ENCODE measurements around the gene GRM2.
"Not testable (repeated sequence)": the region's sequence is repeated elsewhere in the genome, so short reads cannot be mapped to it uniquely, and the experiment has no call there.

GRM2 gene

DNA sequence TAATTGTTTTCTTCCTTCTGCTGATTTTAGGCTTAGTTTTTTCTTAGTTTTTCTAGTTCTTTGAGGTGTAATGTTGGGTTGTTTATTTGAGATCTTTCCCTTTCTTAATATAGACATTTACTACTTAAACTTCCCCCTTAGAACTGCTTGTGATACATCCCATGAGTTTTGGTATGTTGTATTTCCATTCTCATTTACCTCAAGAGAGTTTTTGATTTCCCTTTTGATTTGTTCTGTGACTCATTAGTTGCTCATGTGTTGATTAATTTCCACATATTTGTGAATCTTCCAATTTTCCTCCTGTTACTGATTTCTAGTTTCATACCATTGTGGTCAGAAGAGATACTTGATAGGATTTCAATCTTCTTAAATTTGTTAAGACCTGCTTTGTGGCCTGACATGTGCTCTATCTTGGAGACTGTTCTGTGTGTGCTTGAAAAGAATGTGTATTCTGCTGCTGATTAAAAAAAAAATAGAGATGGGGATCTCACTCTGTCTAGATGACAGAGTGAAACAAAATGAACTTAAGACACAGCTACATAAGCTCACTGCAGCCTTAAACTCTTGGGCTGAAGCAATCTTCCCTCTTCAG is 22.3 kb downstream of the GRM2 start:
- no peak for DNase-seq

- DNase-seq: no peak
Observed at GRCh38 chr3:51733859-51734571, 27.1 kb downstream of the GRM2 start.

DNA sequence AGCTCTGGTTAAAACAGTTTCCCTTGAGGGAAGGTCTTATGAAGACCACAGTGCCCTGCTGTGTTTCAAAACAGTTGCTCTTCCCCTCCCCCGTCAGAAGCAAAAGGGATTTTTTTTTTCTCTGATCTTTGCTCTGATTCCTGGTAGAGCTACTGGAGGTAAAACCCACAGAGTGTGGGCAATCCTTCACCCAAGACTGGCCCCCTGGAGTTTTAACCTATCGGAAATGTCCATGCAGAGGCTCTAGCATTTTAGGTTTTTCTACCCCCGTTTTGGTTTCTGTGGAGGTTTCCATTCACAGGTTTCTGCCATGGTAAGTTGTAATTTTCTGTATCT is 27.7 kb downstream of the GRM2 start:
- DNase-seq: no peak

- no peak for DNase-seq
Observed at GRCh38 chr3:51735039-51735438, 28.2 kb downstream of the GRM2 start.

GRCh38 chr3:51735950-51736349 is 29.1 kb downstream of the GRM2 start:
- no peak for DNase-seq

GRCh38 chr3:51739110-51739509 is 32.2 kb downstream of the GRM2 start:
- no peak for DNase-seq

GRCh38 chr3:51742320-51742719 is 35.5 kb downstream of the GRM2 start:
- DNase-seq: not testable (repeated sequence)

- not testable (repeated sequence) for DNase-seq
Observed at GRCh38 chr3:51742978-51743377, 36.1 kb downstream of the GRM2 start.

DNA sequence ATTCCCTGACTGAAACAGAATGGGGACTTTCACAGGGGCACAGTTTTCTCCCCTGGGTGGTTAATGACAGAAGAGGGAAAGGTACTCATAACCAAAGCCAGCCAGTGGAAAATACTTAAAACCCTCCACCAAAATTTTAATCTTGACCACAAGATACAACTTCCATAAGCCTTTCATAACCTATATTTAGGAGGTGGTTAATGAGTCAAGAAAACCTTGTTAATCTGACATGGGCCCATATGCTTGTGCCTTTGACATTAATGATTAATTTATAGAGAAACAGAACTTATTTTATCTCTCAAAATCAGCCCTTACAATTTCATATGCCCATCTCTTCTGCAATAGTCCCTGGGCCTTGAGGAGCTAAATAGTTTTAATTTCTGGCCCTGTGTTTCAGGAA is 41.0 kb downstream of the GRM2 start:
- DNase-seq: no peak

DNA sequence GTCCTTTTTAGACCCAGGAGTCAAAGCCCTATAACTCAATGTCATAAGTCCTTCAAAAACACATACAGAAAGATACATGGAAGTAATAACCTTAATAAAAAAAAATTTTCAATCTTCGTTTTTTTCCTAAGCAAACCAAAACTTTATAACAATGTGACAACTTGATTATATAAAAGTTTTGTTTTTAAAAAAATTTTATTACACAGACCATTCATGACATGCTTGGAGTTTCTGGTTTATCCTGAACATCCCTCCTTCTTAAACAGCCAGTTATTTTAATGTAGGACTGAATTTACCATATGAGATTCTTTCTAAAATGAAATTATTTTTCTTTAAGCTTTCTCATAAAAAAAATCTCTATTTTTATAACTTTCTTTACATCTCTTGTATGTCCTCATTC is 41.5 kb downstream of the GRM2 start:
- no peak for DNase-seq

DNA sequence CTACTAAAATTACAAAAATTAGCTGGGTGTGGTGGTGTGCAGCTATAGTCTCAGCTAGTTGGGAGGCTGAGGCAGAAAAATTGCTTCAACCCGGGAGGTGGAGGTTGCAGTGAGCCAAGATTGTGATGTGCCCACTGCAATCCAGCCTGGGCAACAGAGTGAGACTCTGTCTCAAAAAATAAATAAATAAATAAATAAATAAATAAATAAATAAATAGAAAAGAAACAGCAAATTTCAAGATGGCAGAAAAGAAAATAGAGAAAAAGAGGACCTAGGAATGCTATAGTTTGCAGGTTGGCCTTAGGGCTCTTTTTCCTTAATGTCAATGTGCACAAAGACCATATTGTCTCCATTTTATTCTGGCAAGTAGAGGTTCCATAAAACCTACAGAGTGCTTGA is 44.0 kb downstream of the GRM2 start:
- DNase-seq: no peak

DNA sequence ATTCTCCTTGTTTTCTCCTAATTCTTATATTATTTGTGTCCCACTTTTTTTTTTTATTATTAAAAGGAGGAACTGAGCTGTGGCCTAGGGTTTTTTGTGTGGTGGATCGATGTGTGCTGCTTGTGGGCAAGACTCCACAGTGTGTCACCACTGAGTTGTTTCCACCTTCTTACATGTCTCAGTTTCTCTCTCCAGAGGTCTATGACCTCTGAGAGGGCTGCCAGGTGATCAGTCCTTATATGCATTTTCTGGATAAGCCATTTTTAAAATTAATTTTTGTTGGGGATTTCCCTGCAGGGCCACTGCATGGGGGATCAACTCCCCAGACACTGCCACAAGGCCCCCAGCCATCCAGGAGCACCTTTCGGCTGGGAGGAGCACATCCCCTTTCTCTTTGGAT is 44.4 kb downstream of the GRM2 start:
- DNase-seq: no peak

DNA sequence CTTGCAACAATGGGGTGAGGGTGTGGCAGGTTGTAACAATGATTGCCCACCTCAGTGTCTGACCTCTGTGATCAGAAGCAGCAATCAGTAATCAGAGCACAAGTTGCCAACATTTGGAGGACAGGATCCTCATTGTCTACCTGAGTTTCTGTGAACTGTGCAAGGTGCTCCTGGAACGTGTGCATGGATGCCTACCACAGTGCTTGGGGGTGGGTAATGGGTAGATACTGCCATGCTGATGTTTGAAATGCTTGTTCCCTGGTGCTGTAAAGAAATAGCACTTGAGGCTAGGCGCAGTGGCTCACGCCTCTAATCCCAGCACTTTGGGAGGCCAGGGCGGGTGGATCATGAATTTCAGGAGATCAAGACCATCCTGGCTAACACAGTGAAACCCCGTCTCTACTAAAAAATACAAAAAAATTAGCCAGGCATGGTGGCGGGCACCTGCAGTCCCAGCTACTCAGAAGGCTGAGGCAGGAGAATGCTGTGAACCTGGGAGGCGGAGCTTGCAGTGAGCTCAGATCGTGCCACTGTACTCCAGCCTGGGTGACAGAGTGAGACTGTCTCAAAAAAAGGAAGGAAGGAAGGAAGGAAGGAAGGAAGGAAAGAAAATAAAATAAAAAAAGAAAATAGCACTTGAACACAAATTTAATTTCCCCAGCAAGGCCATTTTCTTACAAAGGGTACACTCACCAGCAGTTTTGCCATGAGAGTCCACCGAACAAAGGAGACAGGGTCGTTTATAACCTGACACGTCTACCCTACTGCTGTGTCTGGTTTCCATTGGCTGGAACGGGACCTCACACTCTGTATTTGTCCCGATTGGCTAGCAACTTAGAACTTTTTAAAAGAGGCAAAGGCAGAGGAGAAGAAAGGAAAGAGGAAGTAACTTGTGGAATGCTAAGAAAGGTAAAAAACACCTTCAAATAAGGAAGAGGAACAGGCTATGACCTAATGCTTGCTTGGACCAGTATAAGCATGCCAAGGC is 47.2 kb downstream of the GRM2 start:
- not testable (repeated sequence) for DNase-seq

DNA sequence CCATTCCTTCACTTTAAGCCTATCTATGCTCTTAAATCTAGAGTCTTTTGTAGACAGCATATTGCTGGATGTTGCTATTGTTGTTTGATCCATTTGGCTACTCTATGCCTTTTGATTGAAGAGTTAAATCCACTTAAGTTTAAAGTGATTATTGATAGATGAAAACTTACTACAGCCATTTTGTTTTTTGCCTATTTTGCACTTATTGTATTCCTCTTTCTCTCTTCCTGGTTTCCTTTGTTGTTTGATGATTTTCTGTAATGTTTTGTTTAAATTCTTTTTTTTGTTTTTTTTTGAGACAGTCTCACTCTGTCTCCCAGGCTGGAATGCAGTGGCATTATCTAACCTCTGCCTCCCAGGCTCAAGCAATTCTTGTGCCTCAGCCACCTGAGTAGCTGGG is 52.3 kb downstream of the GRM2 start:
- no peak for DNase-seq
